ENCODE data around the gene SLC6A11. TPM values are rescaled to one million over a fixed set of nuclear protein-coding genes. Genes with fewer than 3 reads are reported as not detected.

The SLC6A11 gene
- total and polyA plus RNA-seq, 2 of the 8 experiments (the other 6 are each of a cell fraction or from before 2014, with no cell fraction given): 0.78 to 1.5 TPM

DNA sequence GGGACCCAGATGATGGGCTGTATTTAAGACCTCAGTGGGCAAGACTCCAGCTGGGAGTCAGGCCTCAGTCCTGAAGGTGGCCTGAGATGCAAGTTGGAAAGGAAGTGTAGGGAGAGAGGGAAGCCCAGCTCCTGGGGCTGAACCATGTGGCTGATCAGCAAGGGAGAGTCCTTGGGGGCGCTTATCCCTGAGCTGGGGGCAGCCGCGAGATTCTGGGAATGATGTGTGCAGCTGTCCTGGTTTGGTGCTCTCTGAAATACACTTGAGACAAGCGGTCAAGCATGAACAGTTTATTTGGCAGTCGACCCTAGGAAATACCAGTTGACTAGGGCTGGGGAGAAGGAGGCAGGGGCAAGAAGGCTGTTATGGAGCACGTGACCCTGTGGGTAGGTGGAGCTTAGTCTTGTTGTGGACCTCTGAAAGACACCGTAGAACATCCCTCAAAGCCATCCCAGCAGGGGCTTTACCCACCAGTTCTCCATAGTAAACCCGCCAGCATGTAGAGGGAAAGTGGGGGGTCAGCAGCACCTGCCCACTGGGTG lies 41.8 kb upstream of the SLC6A11 start:
- no peak overlapping the region for H2AK5ac ChIP-seq (ENCODE audit: low read depth, low read length)
- H3K27me3 ChIP-seq (replicated peaks in 1 of 4; ENCODE audit: control insufficient read depth in 3 of 4, extremely low read depth in 1 of 4, insufficient read depth in 3 of 4, low read length in 3 of 4): peaks cover 0 to 5% (median under 1%) of the 10 kb centered on the region in 4 experiments; a peak in 2 of 7 replicates
- no peak overlapping the region for H3K4me3 ChIP-seq (ENCODE audit: extremely low read depth in 1 of 4, insufficient read depth in 2 of 4, low read depth in 3 of 4, low read length in 4 of 4)
- no peak overlapping the region for H3K56ac ChIP-seq (replicated peaks; ENCODE audit: insufficient read length, low read depth, low read length)
- H4K91ac ChIP-seq (replicated peaks; ENCODE audit: insufficient read length, low read length): no peak overlapping the region
- H4K8ac ChIP-seq (ENCODE audit: extremely low read depth, insufficient read depth, low read length): no peak overlapping the region; the same call in 1 of the 2 replicates
- POLR2A ChIA-PET (ENCODE audit: partially characterized antibody): no interaction called here
- H2BK5ac ChIP-seq (ENCODE audit: low read depth, low read length): no peak overlapping the region
- H2AFZ ChIP-seq (ENCODE audit: low read length): no peak overlapping the region
- H3K9me3 ChIP-seq (ENCODE audit: insufficient read depth in 2 of 2, low read depth in 1 of 2, low read length in 1 of 2): no peaks in the 10 kb centered on the region
- no peaks in the 10 kb centered on the region for H3K23me2 ChIP-seq (ENCODE audit: low read depth, low read length)
- no peak overlapping the region for H3K14ac ChIP-seq (ENCODE audit: insufficient read length)
- no peak overlapping the region for H3K4me2 ChIP-seq (ENCODE audit: insufficient read depth in 1 of 2, low read depth in 2 of 2, low read length in 2 of 2)
- H3K79me1 ChIP-seq (ENCODE audit: low read depth, low read length): no peaks in the 10 kb centered on the region
- no peaks in the 10 kb centered on the region for H3K36me3 ChIP-seq (ENCODE audit: control insufficient read depth in 2 of 4, insufficient read depth in 4 of 4, low read length in 3 of 4)
- H4K5ac ChIP-seq (ENCODE audit: insufficient read length, low read depth, low read length): no peak overlapping the region
- H3K9ac ChIP-seq (replicated peaks in 1 of 4; ENCODE audit: extremely low read depth in 1 of 4, low read depth in 3 of 4, low read length in 3 of 4): no peak overlapping the region
- H2BK12ac ChIP-seq (ENCODE audit: low read depth, low read length): no peak overlapping the region
- TF ChIP-seq, protein P1, sequence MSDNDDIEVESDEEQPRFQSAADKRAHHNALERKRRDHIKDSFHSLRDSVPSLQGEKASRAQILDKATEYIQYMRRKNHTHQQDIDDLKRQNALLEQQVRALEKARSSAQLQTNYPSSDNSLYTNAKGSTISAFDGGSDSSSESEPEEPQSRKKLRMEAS (IDR thresholded peaks at IDR 0.05): no peak
- TF ChIP-seq KDM4A (IDR thresholded peaks at IDR 0.05; ENCODE audit: low read depth, low read length, severe bottlenecking) (no peak), RXRA (IDR thresholded peaks at IDR 0.05; ENCODE audit: insufficient read depth, low read depth, low read length) (no peak), CREB1 (IDR thresholded peaks at IDR 0.05) (no peak), SIN3A (conservative IDR thresholded peaks at IDR 0.05 in 1 of 2, IDR thresholded peaks at IDR 0.05 in 1 of 2; ENCODE audit: low read depth in 1 of 2, low read length in 2 of 2) (no peak), CTBP2 (IDR thresholded peaks at IDR 0.05; ENCODE audit: borderline replicate concordance, insufficient read depth, insufficient read length, low read length) (no peak), SUZ12 (IDR thresholded peaks at IDR 0.05; ENCODE audit: low read length) (no peak), SAP30 (IDR thresholded peaks at IDR 0.05; ENCODE audit: insufficient read depth, insufficient replicate concordance, low read length) (no peak), JUN (IDR thresholded peaks at IDR 0.05; ENCODE audit: low read depth, low read length) (no peak), TCF12 (IDR thresholded peaks at IDR 0.05; ENCODE audit: low read depth, low read length) (no peak), TBP (IDR thresholded peaks at IDR 0.05; ENCODE audit: low read depth, low read length) (no peak), SRF (IDR thresholded peaks at IDR 0.05; ENCODE audit: low read depth, low read length) (no peak), BRCA1 (IDR thresholded peaks at IDR 0.05; ENCODE audit: low read depth, low read length) (no peak), BCL11A (IDR thresholded peaks at IDR 0.05; ENCODE audit: low read depth in 2 of 2, low read length in 2 of 2) (no peak)
- WGBS, 2 experiments (ENCODE audit: extremely low coverage in 1 of 2, insufficient coverage in 1 of 2, insufficient read length in 1 of 2, insufficient replicate concordance in 2 of 2, low coverage in 1 of 2, low lambda C conversion rate in 2 of 2, missing lambda C conversion rate in 1 of 2): 89% methylated on average over 8 of the region's 8 CpGs; no CpG with 5 or more reads in 1 of the 2 experiments
- no peaks in the 10 kb centered on the region; a peak in 1 of 7 replicates for H3K4me1 ChIP-seq (replicated peaks in 1 of 4; ENCODE audit: control insufficient read depth in 3 of 4, insufficient read depth in 4 of 4, low read length in 3 of 4)
- H3K23ac ChIP-seq (ENCODE audit: insufficient read length): no peak overlapping the region
- no peak overlapping the region for H2BK15ac ChIP-seq (ENCODE audit: low read length)
- no peak for FAIRE-seq
- no peak overlapping the region for H2BK20ac ChIP-seq (ENCODE audit: low read length)
- no peaks in the 10 kb centered on the region for H3K79me2 ChIP-seq (ENCODE audit: control insufficient read depth in 1 of 2, insufficient read depth in 2 of 2, low read length in 2 of 2)
- CTCF ChIA-PET (ENCODE audit: partially characterized antibody): interaction anchor here (0.7 to 11.3 kb wide), 8 partner anchors 9 to 380 kb away, joined by 3 to 193 read pairs (median 13); partner anchors contain the start of gene HRH1
- H3K27ac ChIP-seq (ENCODE audit: low read depth, low read length): no peak overlapping the region
- H2BK120ac ChIP-seq (replicated peaks; ENCODE audit: low read depth, low read length): no peak overlapping the region
- H3K4ac ChIP-seq (replicated peaks; ENCODE audit: insufficient read length, low read depth, low read length): no peak overlapping the region
- H3K18ac ChIP-seq (ENCODE audit: extremely low read depth, low read length): no peak overlapping the region
- peak in 1 of 2 experiments; percentile 14 for DNase-seq (ENCODE audit: low read depth in 1 of 2, low spot score in 2 of 2)
- H4K20me1 ChIP-seq (replicated peaks in 1 of 2; ENCODE audit: control insufficient read depth in 1 of 2, insufficient read depth in 2 of 2, low read length in 2 of 2): no peaks in the 10 kb centered on the region

All from H1 (cell line).